ENCODE measurements around the gene FAF2. TPM values are rescaled to one million over a fixed set of nuclear protein-coding genes. Genes with fewer than 3 reads are reported as not detected.
A peak's percentile ranks its signal among the peaks of the same experiment; 100 is the strongest.

The FAF2 gene
- total RNA-seq, 1 experiment from 2014 or later: 44.4 TPM

DNA sequence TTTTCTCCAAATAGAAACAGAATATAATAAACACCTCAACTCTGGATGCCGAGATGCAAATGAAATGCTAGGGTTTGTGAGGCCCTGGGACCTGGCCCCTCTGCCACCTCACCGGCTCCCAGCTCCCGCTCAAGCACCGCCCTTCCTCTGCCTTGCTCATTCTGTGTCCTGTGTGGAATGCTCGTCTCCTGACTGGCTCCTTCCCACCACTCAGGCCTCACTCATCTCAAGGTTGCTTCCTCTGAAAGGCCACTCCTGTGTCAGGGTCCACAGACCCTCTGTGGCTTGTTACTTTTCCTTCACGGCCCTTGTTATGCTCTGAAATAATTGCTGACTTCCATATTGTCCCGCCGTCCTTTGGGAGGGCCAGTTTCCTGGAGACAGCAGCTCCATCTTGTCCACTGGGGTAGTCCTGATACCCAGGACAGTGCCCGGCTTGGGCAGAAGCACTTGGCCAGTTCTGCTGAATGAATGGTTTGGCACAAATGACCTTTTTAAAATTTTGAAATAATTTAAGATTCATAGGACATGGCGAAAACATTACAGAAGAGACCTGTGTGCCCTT lies 73.6 kb downstream of the FAF2 start:
- H2BK20ac ChIP-seq (ENCODE audit: low read depth, low read length, poor library complexity, severe bottlenecking): no peak overlapping the region
- no peak overlapping the region for H3K4ac ChIP-seq (ENCODE audit: low read depth, low read length)
- no peak overlapping the region for H3K27ac ChIP-seq (ENCODE audit: insufficient read length, low read depth, low read length)
- no peaks in the 10 kb centered on the region for H3K23me2 ChIP-seq (ENCODE audit: insufficient read length, low read depth, low read length, poor library complexity, severe bottlenecking)
- Mint-ChIP-seq H3K9me3 (no peaks in the 10 kb centered on the region), H3K36me3 (ENCODE audit: insufficient read depth in 1 of 3, low read depth in 3 of 3) (peaks cover 0 to 11% (median 5%) of the 10 kb centered on the region in 3 experiments; a peak in 3 of 7 replicates), H3K27me3 (ENCODE audit: low read depth) (peaks cover 3% of the 10 kb centered on the region), H3K27ac (no peak overlapping the region; a peak in 1 of 7 replicates), H3K4me1 (peaks cover 14% of the 10 kb centered on the region in 2 experiments), H3K4me3 (0 out of 5 replicates have a peak overlapping the region, but pooled peaks of 1 of the 2 experiments have one; percentile 2)
- no peak overlapping the region for H3T11ph ChIP-seq (ENCODE audit: low read length)
- no peak overlapping the region for H2BK12ac ChIP-seq (ENCODE audit: insufficient read length, low read depth, low read length)
- no peak overlapping the region for H3K14ac ChIP-seq (ENCODE audit: insufficient read depth, low read length)
- no peak overlapping the region for H2AK5ac ChIP-seq (ENCODE audit: insufficient read length, low read length)
- no CpG with 5 or more reads among the region's 10 CpGs for WGBS (ENCODE audit: extremely low coverage, insufficient read length, low lambda C conversion rate)
- no peak overlapping the region for H3K23ac ChIP-seq (ENCODE audit: insufficient read length, low read depth, low read length)
- H4K8ac ChIP-seq (replicated peaks; ENCODE audit: insufficient read length, low read depth, low read length): no peak overlapping the region
- H3K4me2 ChIP-seq (ENCODE audit: insufficient read depth, insufficient read length, low read length): no peak overlapping the region
- no peak overlapping the region for H2BK15ac ChIP-seq (ENCODE audit: low read depth, low read length)
- no peaks in the 10 kb centered on the region for H3K79me2 ChIP-seq (ENCODE audit: insufficient read depth, low read length)
- H3K4me1 ChIP-seq (ENCODE audit: insufficient read depth, low read length): no peaks in the 10 kb centered on the region
- no peak overlapping the region for H3K56ac ChIP-seq (ENCODE audit: insufficient read length, low read depth, low read length)
- no peaks in the 10 kb centered on the region for H3K79me1 ChIP-seq (ENCODE audit: insufficient read depth, low read depth, low read length, poor library complexity, severe bottlenecking)
- TF ChIP-seq, protein P1, sequence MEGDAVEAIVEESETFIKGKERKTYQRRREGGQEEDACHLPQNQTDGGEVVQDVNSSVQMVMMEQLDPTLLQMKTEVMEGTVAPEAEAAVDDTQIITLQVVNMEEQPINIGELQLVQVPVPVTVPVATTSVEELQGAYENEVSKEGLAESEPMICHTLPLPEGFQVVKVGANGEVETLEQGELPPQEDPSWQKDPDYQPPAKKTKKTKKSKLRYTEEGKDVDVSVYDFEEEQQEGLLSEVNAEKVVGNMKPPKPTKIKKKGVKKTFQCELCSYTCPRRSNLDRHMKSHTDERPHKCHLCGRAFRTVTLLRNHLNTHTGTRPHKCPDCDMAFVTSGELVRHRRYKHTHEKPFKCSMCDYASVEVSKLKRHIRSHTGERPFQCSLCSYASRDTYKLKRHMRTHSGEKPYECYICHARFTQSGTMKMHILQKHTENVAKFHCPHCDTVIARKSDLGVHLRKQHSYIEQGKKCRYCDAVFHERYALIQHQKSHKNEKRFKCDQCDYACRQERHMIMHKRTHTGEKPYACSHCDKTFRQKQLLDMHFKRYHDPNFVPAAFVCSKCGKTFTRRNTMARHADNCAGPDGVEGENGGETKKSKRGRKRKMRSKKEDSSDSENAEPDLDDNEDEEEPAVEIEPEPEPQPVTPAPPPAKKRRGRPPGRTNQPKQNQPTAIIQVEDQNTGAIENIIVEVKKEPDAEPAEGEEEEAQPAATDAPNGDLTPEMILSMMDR (conservative IDR thresholded peaks at IDR 0.05): no peak
- no peak overlapping the region for H2BK5ac ChIP-seq (ENCODE audit: insufficient read length, low read length)
- H2AFZ ChIP-seq (ENCODE audit: low read length): no peak overlapping the region
- no peak overlapping the region for H4K91ac ChIP-seq (ENCODE audit: insufficient read length, low read depth, low read length)
- DNase-seq: no peak
- no peaks in the 10 kb centered on the region for H4K20me1 ChIP-seq (ENCODE audit: control insufficient read depth, insufficient read depth, insufficient read length)
- 0 out of 2 replicates have a peak, but pooled peaks cover 2% of the 10 kb centered on the region for H3K27me3 ChIP-seq (ENCODE audit: insufficient read depth, low read length)
- no peak overlapping the region for H3K18ac ChIP-seq (ENCODE audit: insufficient read length, low read depth, low read length)
- H3K9ac ChIP-seq (ENCODE audit: extremely low read depth, insufficient read length, low read length): no peak overlapping the region
- no peak overlapping the region for H4K5ac ChIP-seq (ENCODE audit: insufficient read length, low read depth, low read length)
- H3K9me3 ChIP-seq (ENCODE audit: control insufficient read depth, low read depth, low read length): no peaks in the 10 kb centered on the region
- no peak overlapping the region for H2BK120ac ChIP-seq (ENCODE audit: low read depth, low read length, poor library complexity, severe bottlenecking)

Measured in H9 (cell line).